Activated B cell treated with CpG ODN at 0.5 μM for 24 hours (primary cell): ENCODE results near the gene CDKN2A. TPM values are rescaled to one million over a fixed set of nuclear protein-coding genes. Genes with fewer than 3 reads are reported as not detected.

Experiments used
- ATAC-seq: fragments of 200-7000 bp; cut with Tn5 transposase; one replicate; pipeline ENCODE4 v1.10.0; 2021; ENCODE audit warnings: low read depth, mild to moderate bottlenecking, moderate library complexity
- CTCF ChIA-PET: fragments of 350-600 bp; sonication (Branson Sonifier 250); formaldehyde crosslinking; loops from one replicate; lab custom pipeline; 2021; ENCODE audit warnings: antibody characterized with exemption; lab: Charles Lee
- POLR2A ChIA-PET: fragments of 350-600 bp; sonication (Branson Sonifier 250); formaldehyde crosslinking; loops from one replicate; lab custom pipeline; 2021; ENCODE audit warnings: antibody characterized with exemption; lab: Charles Lee
- DNase-seq: peaks from one replicate; pipeline ENCODE4 v3.0.0; 2022
- H3K27ac Mint-ChIP-seq: one replicate; pipeline ENCODE4 v1.8.0; 2020; ENCODE audit warnings: mixed read lengths
- H3K27me3 Mint-ChIP-seq: one replicate; pipeline ENCODE4 v1.8.0; 2021; ENCODE audit warnings: mixed read lengths
- H3K36me3 Mint-ChIP-seq: one replicate; pipeline ENCODE4 v1.8.0; 2021; ENCODE audit warnings: low read depth, mixed read lengths
- H3K4me1 Mint-ChIP-seq: one replicate; pipeline ENCODE4 v1.8.0; 2021; ENCODE audit warnings: mixed read lengths
- H3K4me3 Mint-ChIP-seq: one replicate; pipeline ENCODE4 v1.8.0; 2020; ENCODE audit warnings: mild to moderate bottlenecking, mixed read lengths
- H3K9me3 Mint-ChIP-seq: one replicate; pipeline ENCODE4 v1.8.0; 2020; ENCODE audit warnings: mixed read lengths
- intact Hi-C: fragments of 100-400 bp; cut with micrococcal nuclease; formaldehyde crosslinking; loops from one replicate; pipeline ENCODE4 v1.15.1; 2024
- total RNA-seq: library from RNA; stranded (reverse); gene quantifications from 2 replicates; pipeline ENCODE4 v1.2.3, GENCODE V29; 2022
- TF ChIP-seq, protein P1 (sequence below): fragments of 200-600 bp; IDR thresholded peaks from one replicate; pipeline ENCODE4 v1.8.0; 2022; ENCODE audit warnings: antibody characterized with exemption, mild to moderate bottlenecking

CDKN2A gene
- total RNA-seq, 1 donor from 2014 or later, result 8.5 TPM

DNA sequence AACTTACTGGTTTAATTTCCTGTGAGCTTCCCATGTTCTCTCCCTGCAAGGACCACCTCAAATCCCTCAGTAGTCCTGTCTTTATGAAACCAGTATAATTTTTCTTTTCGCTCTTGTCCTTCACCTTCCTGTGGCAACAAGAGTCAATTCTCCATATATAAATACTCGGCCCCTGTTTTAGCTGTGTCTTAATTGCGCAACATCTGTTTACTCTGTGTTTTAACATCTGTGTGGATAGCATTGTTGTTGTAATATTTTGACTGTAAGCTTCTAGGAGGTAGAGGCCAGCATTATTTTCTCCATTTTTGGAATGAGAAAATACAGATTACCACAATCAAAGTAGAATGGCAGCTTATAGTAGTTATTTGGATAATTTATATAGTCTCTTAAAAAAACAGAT, 45.1 kb upstream of the CDKN2A start:
- ChIA-PET CTCF (interaction anchor here (0.8 to 6.7 kb wide), 9 partner anchors 9 to 413 kb away, joined by 3 to 112 read pairs (median 4); partner anchors contain the start of genes CDKN2A, CDKN2B and CDKN2B-AS1), POLR2A (interaction anchor here (0.5 kb wide), 1 partner anchor 330 kb away, joined by 6 read pairs; no protein-coding TSS in a partner anchor)
- DNase-seq, result no peak
- Mint-ChIP-seq H3K36me3 (no peaks in the 10 kb centered on the region), H3K27ac (no peak overlapping the region), H3K4me1 (no peaks in the 10 kb centered on the region), H3K4me3 (no peak overlapping the region), H3K27me3 (no peaks in the 10 kb centered on the region), H3K9me3 (no peaks in the 10 kb centered on the region)
- TF ChIP-seq, protein P1, sequence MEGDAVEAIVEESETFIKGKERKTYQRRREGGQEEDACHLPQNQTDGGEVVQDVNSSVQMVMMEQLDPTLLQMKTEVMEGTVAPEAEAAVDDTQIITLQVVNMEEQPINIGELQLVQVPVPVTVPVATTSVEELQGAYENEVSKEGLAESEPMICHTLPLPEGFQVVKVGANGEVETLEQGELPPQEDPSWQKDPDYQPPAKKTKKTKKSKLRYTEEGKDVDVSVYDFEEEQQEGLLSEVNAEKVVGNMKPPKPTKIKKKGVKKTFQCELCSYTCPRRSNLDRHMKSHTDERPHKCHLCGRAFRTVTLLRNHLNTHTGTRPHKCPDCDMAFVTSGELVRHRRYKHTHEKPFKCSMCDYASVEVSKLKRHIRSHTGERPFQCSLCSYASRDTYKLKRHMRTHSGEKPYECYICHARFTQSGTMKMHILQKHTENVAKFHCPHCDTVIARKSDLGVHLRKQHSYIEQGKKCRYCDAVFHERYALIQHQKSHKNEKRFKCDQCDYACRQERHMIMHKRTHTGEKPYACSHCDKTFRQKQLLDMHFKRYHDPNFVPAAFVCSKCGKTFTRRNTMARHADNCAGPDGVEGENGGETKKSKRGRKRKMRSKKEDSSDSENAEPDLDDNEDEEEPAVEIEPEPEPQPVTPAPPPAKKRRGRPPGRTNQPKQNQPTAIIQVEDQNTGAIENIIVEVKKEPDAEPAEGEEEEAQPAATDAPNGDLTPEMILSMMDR, result no peak
- intact Hi-C loops, result loop anchor here (2.0 kb wide), 2 partner anchors 30 to 206 kb away; partner anchors contain the start of gene CDKN2B
- no peak for ATAC-seq

DNA sequence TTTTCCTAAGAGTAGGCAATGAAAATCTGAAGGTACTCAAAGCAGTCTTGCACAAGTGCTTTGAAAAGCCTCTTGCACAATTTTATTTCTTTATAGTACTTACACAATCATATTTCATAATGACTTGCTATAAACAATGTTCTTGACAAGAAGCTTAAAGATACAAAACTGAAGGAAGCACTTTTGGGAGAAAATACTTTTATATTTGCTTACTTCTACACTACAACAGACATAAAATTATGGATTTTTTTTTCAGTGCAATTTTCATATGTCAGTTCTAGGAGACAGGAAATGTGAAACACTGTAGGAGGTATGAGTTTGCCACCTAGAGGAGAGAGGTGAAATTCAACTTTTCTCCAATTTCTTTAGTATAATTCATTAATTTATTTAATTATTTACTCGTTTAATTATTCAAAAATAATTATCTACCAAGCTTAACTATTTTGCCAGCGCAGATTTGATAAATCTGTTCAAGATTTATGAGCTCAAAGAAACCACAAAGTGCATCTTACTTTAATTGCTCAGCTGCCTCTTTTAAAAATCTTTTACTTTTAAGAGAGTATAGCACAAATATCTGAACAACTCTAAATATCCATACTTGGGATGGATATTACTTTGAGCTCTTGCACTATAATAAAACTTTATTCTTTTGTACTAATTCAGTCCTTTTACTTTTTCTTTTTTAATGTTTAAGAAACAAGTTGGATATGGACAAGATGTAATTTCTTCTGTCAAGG, 43.9 kb upstream of the CDKN2A start:
- POLR2A ChIA-PET, result no interaction called here

DNA sequence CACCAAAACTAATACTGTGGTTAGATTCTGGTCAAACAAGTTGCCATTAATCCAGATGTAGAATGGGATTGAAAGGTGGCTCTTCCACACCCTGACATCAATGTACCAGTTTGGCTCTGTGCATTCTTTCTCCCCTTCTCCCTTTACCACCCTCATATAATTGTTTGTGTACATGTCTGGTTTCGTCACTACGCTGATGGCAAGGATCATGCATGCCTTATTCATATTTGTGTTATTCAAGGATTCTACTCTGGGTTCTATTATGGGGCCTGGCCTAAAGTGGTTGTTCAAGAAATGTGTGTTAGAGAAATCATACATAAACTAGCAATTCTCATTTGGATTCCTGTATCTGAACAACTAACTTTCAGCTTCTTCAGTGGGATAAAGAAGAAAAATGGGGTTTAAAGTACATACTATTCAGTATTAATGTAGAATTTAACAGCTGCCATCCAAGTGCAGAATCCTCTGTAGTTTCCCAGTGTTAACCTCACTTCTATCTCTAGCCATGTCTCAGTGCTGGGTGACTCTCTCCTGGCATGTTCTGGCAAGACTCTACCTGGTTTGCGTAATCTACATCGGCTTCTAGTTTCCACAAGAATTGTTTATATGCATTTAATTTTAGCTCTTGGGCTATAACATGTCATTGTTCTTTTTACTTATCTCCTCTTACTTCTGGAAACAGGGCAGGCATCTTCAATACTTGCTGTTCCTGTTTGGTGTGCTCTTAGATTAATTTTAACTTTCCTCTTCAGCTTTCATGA, 42.9 kb upstream of the CDKN2A start:
- POLR2A ChIA-PET, result no interaction called here
- Mint-ChIP-seq H3K27ac (no peak overlapping the region), H3K27me3 (no peaks in the 10 kb centered on the region), H3K4me1 (no peaks in the 10 kb centered on the region), H3K9me3 (no peaks in the 10 kb centered on the region), H3K4me3 (no peak overlapping the region), H3K36me3 (no peaks in the 10 kb centered on the region)
- ATAC-seq (no peak), DNase-seq (no peak)
- intact Hi-C loops, result no loop called here
- TF ChIP-seq, protein P1, result no peak
- CTCF ChIA-PET, result interaction anchor here (0.8 to 6.7 kb wide), 8 partner anchors 13 to 328 kb away, joined by 3 to 112 read pairs (median 11); partner anchors contain the start of gene CDKN2B

More for the DNA sequence above, 43.9 kb upstream of the CDKN2A start:
- Mint-ChIP-seq H3K9me3 (no peaks in the 10 kb centered on the region), H3K36me3 (no peaks in the 10 kb centered on the region), H3K27ac (no peak overlapping the region), H3K27me3 (no peaks in the 10 kb centered on the region), H3K4me1 (no peaks in the 10 kb centered on the region), H3K4me3 (no peak overlapping the region)
- DNase-seq, result no peak
- TF ChIP-seq, protein P1, result no peak
- ATAC-seq, result no peak
- intact Hi-C loops, result loop anchor here (1.0 to 2.0 kb wide), 5 partner anchors 29 to 414 kb away; partner anchors contain the start of gene CDKN2B
- CTCF ChIA-PET, result interaction anchor here (1.0 to 6.7 kb wide), 11 partner anchors 8 to 414 kb away, joined by 3 to 112 read pairs (median 8); partner anchors contain the start of gene CDKN2B

DNA sequence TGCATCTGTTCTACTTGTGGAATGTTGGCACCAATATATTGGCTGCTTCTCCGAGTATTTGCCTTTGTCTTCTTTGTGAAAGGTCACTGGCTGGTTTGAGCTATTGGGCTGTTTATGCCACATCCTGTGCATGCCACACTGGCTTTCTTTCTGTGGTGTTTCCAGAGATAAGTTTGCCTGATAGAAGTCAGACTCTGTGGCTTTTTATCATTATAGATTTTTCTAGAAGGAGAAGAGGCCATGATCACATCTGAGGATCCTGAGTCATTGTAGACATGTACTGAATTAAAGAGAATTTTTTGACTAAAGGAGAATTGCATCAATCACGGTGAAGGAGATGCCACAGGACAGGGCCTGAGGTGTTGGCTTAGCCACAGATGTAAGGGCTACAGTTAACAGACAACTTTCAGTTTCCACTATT, 41.4 kb upstream of the CDKN2A start:
- Mint-ChIP-seq H3K4me3 (no peak overlapping the region), H3K27ac (no peak overlapping the region), H3K27me3 (no peaks in the 10 kb centered on the region), H3K36me3 (no peaks in the 10 kb centered on the region), H3K4me1 (no peaks in the 10 kb centered on the region), H3K9me3 (no peaks in the 10 kb centered on the region)
- DNase-seq, result no peak
- no peak for ATAC-seq
- ChIA-PET POLR2A (no interaction called here), CTCF (interaction anchor here (0.9 kb wide), 1 partner anchor 27 kb away, joined by 4 read pairs; the partner anchor contains the start of gene CDKN2B)
- intact Hi-C loops, result no loop called here
- TF ChIP-seq, protein P1, result no peak
